ENCODE results near the gene CCNT1. TPM values are rescaled to one million over a fixed set of nuclear protein-coding genes. Genes with fewer than 3 reads are reported as not detected.

CCNT1 gene
- polyA plus RNA-seq, 1 donor from 2014 or later, result 28.2 TPM

- H3F3A ChIP-seq (ENCODE audit: insufficient read depth, low read length, poor library complexity, severe bottlenecking), result no peaks in the 10 kb centered on the region
- no peaks in the 10 kb centered on the region for H4K20me1 ChIP-seq (ENCODE audit: insufficient read depth)
- no peak overlapping the region for H3K4me2 ChIP-seq (ENCODE audit: low read length)
- no peaks in the 10 kb centered on the region for H3K27me3 ChIP-seq (ENCODE audit: insufficient read depth, low read depth, low read length)
- H3K4me3 ChIP-seq (ENCODE audit: low read length), result no peak overlapping the region
- H3K36me3 ChIP-seq (ENCODE audit: insufficient read depth, low read length), result no peaks in the 10 kb centered on the region
- no peak overlapping the region for H2AFZ ChIP-seq (ENCODE audit: low read depth, low read length)
- no peaks in the 10 kb centered on the region for H3K9me3 ChIP-seq (ENCODE audit: low read length)
- H3K9ac ChIP-seq (ENCODE audit: low read length), result no peak overlapping the region
- TF ChIP-seq RAD21 (conservative IDR thresholded peaks at IDR 0.05), result no peak
- TF ChIP-seq EP300 (conservative IDR thresholded peaks at IDR 0.05; ENCODE audit: poor library complexity, severe bottlenecking), result no peak
- no peak for TF ChIP-seq POLR2AphosphoS5 (IDR thresholded peaks at IDR 0.05)
- TF ChIP-seq TAF1 (IDR thresholded peaks at IDR 0.05; ENCODE audit: low read depth), result no peak
- TF ChIP-seq MXI1 (conservative IDR thresholded peaks at IDR 0.05; ENCODE audit: poor library complexity, severe bottlenecking), result no peak
- TF ChIP-seq SMC3 (conservative IDR thresholded peaks at IDR 0.05; ENCODE audit: poor library complexity), result no peak
- TF ChIP-seq, protein P1, sequence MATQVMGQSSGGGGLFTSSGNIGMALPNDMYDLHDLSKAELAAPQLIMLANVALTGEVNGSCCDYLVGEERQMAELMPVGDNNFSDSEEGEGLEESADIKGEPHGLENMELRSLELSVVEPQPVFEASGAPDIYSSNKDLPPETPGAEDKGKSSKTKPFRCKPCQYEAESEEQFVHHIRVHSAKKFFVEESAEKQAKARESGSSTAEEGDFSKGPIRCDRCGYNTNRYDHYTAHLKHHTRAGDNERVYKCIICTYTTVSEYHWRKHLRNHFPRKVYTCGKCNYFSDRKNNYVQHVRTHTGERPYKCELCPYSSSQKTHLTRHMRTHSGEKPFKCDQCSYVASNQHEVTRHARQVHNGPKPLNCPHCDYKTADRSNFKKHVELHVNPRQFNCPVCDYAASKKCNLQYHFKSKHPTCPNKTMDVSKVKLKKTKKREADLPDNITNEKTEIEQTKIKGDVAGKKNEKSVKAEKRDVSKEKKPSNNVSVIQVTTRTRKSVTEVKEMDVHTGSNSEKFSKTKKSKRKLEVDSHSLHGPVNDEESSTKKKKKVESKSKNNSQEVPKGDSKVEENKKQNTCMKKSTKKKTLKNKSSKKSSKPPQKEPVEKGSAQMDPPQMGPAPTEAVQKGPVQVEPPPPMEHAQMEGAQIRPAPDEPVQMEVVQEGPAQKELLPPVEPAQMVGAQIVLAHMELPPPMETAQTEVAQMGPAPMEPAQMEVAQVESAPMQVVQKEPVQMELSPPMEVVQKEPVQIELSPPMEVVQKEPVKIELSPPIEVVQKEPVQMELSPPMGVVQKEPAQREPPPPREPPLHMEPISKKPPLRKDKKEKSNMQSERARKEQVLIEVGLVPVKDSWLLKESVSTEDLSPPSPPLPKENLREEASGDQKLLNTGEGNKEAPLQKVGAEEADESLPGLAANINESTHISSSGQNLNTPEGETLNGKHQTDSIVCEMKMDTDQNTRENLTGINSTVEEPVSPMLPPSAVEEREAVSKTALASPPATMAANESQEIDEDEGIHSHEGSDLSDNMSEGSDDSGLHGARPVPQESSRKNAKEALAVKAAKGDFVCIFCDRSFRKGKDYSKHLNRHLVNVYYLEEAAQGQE (IDR thresholded peaks at IDR 0.05; ENCODE audit: borderline replicate concordance), result no peak
- no peak for TF ChIP-seq EZH2 (IDR thresholded peaks at IDR 0.05; ENCODE audit: borderline replicate concordance, insufficient read depth, low read length, poor library complexity, severe bottlenecking)
- TF ChIP-seq, protein P2, sequence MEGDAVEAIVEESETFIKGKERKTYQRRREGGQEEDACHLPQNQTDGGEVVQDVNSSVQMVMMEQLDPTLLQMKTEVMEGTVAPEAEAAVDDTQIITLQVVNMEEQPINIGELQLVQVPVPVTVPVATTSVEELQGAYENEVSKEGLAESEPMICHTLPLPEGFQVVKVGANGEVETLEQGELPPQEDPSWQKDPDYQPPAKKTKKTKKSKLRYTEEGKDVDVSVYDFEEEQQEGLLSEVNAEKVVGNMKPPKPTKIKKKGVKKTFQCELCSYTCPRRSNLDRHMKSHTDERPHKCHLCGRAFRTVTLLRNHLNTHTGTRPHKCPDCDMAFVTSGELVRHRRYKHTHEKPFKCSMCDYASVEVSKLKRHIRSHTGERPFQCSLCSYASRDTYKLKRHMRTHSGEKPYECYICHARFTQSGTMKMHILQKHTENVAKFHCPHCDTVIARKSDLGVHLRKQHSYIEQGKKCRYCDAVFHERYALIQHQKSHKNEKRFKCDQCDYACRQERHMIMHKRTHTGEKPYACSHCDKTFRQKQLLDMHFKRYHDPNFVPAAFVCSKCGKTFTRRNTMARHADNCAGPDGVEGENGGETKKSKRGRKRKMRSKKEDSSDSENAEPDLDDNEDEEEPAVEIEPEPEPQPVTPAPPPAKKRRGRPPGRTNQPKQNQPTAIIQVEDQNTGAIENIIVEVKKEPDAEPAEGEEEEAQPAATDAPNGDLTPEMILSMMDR (IDR thresholded peaks at IDR 0.05; ENCODE audit: poor library complexity, severe bottlenecking), result no peak
- no peaks in the 10 kb centered on the region for H3K9me2 ChIP-seq (ENCODE audit: insufficient read depth, low read length)
- H3K79me2 ChIP-seq (replicated peaks; ENCODE audit: insufficient read depth, low read length), result no peaks in the 10 kb centered on the region
- no peak overlapping the region for H3K27ac ChIP-seq (ENCODE audit: low read length)
These were observed 41.7 kb upstream of the CCNT1 start for GRCh38 chr12:48758186-48758585.

- no peaks in the 10 kb centered on the region for H3K79me2 ChIP-seq (replicated peaks; ENCODE audit: insufficient read depth, low read length)
- H3K27ac ChIP-seq (ENCODE audit: low read length), result no peak overlapping the region
- no peak overlapping the region for H3K4me2 ChIP-seq (ENCODE audit: low read length)
- H3K4me3 ChIP-seq (ENCODE audit: low read length), result no peak overlapping the region
- H4K20me1 ChIP-seq (ENCODE audit: insufficient read depth), result no peaks in the 10 kb centered on the region
- H3K27me3 ChIP-seq (ENCODE audit: insufficient read depth, low read depth, low read length), result no peaks in the 10 kb centered on the region
- no peaks in the 10 kb centered on the region for H3K9me2 ChIP-seq (ENCODE audit: insufficient read depth, low read length)
- H3K9me3 ChIP-seq (ENCODE audit: low read length), result no peaks in the 10 kb centered on the region
- H2AFZ ChIP-seq (ENCODE audit: low read depth, low read length), result no peak overlapping the region
- no peak overlapping the region for H3K9ac ChIP-seq (ENCODE audit: low read length)
- TF ChIP-seq EZH2 (IDR thresholded peaks at IDR 0.05; ENCODE audit: borderline replicate concordance, insufficient read depth, low read length, poor library complexity, severe bottlenecking), result no peak
- TF ChIP-seq, protein P1 (IDR thresholded peaks at IDR 0.05; ENCODE audit: borderline replicate concordance), result no peak
- no peak for TF ChIP-seq RAD21 (conservative IDR thresholded peaks at IDR 0.05)
- TF ChIP-seq POLR2AphosphoS5 (IDR thresholded peaks at IDR 0.05), result no peak
- TF ChIP-seq, protein P2 (IDR thresholded peaks at IDR 0.05; ENCODE audit: poor library complexity, severe bottlenecking), result no peak
- no peak for TF ChIP-seq EP300 (conservative IDR thresholded peaks at IDR 0.05; ENCODE audit: poor library complexity, severe bottlenecking)
- TF ChIP-seq SMC3 (conservative IDR thresholded peaks at IDR 0.05; ENCODE audit: poor library complexity), result no peak
- TF ChIP-seq TAF1 (IDR thresholded peaks at IDR 0.05; ENCODE audit: low read depth), result no peak
- TF ChIP-seq MXI1 (conservative IDR thresholded peaks at IDR 0.05; ENCODE audit: poor library complexity, severe bottlenecking), result no peak
- no peaks in the 10 kb centered on the region for H3K36me3 ChIP-seq (ENCODE audit: insufficient read depth, low read length)
- no peaks in the 10 kb centered on the region for H3F3A ChIP-seq (ENCODE audit: insufficient read depth, low read length, poor library complexity, severe bottlenecking)
These were observed 34.4 kb upstream of the CCNT1 start for GRCh38 chr12:48750769-48751356.
